ENCODE data around the gene DCAF17.

DCAF17 gene

GRCh38 chr2:171533331-171533730 is 99.3 kb downstream of the DCAF17 start:
- FAIRE-seq (no peak), DNase-seq (ENCODE audit: extremely low spot score, insufficient read length, low read depth) (no peak)
